HepG2 (cell line): Measurements from ENCODE around the gene SH3BP2. TPM values are rescaled to one million over a fixed set of nuclear protein-coding genes. Genes with fewer than 3 reads are reported as not detected.

Experiments used
- ATAC-seq: fragments of 200-7000 bp; cut with Tn5 transposase; 3 replicates; pipeline ENCODE4 v1.9.1; 2020; ENCODE audit warnings: mild to moderate bottlenecking, moderate library complexity
- BruUV-seq: library from RNA; stranded (reverse); fragments of 400-500 nt; replicated peaks from 2 replicates; lab custom pipeline; 2021; lab: Mats Ljungman, UMichigan
- CTCF ChIA-PET: fragments of 300-600 bp; formaldehyde crosslinking; extraction: SDS; loops from one replicate; lab custom pipeline; 2021; ENCODE audit warnings: low total read pairs, inconsistent platforms, low intra/inter-chr PET ratio; lab: Yijun Ruan, JAX
- POLR2A ChIA-PET: fragments of 350-600 bp; sonication (Branson Sonifier 250); formaldehyde crosslinking; loops from one replicate; lab custom pipeline; 2020; ENCODE audit warnings: antibody characterized with exemption, inconsistent platforms; lab: Yijun Ruan, JAX
- DNase-seq: peaks from one replicate; pipeline ENCODE4 v3.0.0-alpha.2; 2015; ENCODE audit warnings: low spot score
- FAIRE-seq: peaks from 3 replicates; lab custom pipeline; 2011; peaks lifted over from hg19 to GRCh38; lab: Jason Lieb, UNC
- H2AFZ ChIP-seq: one replicate; pipeline ENCODE4 v1.6.1; 2011; ENCODE audit warnings: low read length, inconsistent platforms
- H3K27ac ChIP-seq: fragments of 300-600 bp; 3 replicates; pipeline ENCODE4 v1.8.0; 2011; ENCODE audit warnings: mixed run types, mild to moderate bottlenecking, mixed read lengths, low read length, inconsistent platforms; ENCODE audit not compliant: insufficient read depth; ENCODE audit errors: extremely low read length
- H3K27me3 ChIP-seq, 2 experiments: fragments of 200-600 bp in 1 of 2; 2 replicates in 1 of 2; 3 replicates in 1 of 2; pipeline versions ENCODE4 v1.6.0 to v1.8.0; 2011; ENCODE audit warnings: low read length in 2 of 2, mild to moderate bottlenecking in 2 of 2, moderate library complexity in 2 of 2, inconsistent platforms in 1 of 2; ENCODE audit not compliant: insufficient read depth in 2 of 2, control insufficient read depth in 1 of 2
- H3K36me3 ChIP-seq, 2 experiments: fragments of 200-600 bp in 1 of 2; replicated peaks in 1 of 2; 2 replicates in 1 of 2; 3 replicates in 1 of 2; pipeline versions ENCODE4 v1.5.1 to v1.8.0; 2011; ENCODE audit warnings: low read length in 2 of 2, inconsistent platforms in 1 of 2; ENCODE audit not compliant: insufficient read depth in 2 of 2, control insufficient read depth in 1 of 2
- H3K4me1 ChIP-seq: 2 replicates; pipeline ENCODE4 v1.5.1; 2012; ENCODE audit warnings: low read length, inconsistent platforms; ENCODE audit not compliant: insufficient read depth
- H3K4me2 ChIP-seq: 2 replicates; pipeline ENCODE4 v1.6.0; 2011; ENCODE audit warnings: low read depth, low read length, inconsistent platforms
- H3K4me3 ChIP-seq, 3 experiments: fragments of 200-600 bp in 1 of 3; sonication (generic), shearing (Covaris generic) in 1 of 3; replicated peaks in 1 of 3; 2 replicates each; pipeline ENCODE4 v1.5.1; 2011 to 2016; ENCODE audit warnings: low read length in 3 of 3, inconsistent platforms in 2 of 3, low read depth in 2 of 3, mild to moderate bottlenecking in 2 of 3, control low read depth in 1 of 3, mixed read lengths in 1 of 3; ENCODE audit not compliant: insufficient read depth in 1 of 3
- H3K79me2 ChIP-seq: one replicate; pipeline ENCODE4 v1.6.1; 2011; ENCODE audit warnings: low read length, inconsistent platforms; ENCODE audit not compliant: insufficient read depth
- H3K9ac ChIP-seq: 2 replicates; pipeline ENCODE4 v1.6.0; 2011; ENCODE audit warnings: mild to moderate bottlenecking, low read depth, low read length, inconsistent platforms; ENCODE audit not compliant: insufficient read depth
- H3K9me3 ChIP-seq: 2 replicates; pipeline ENCODE4 v1.5.1; 2012; ENCODE audit warnings: mild to moderate bottlenecking, low read length
- H4K20me1 ChIP-seq: 2 replicates; pipeline ENCODE4 v1.6.0; 2011; ENCODE audit warnings: inconsistent platforms, mild to moderate bottlenecking, low read length, moderate library complexity; ENCODE audit not compliant: insufficient read depth
- DR1 ChIP-seq: sonication (generic); formaldehyde crosslinking; IDR thresholded peaks from 2 replicates; pipeline ENCODE4 v1.8.0; 2021; ENCODE audit warnings: mild to moderate bottlenecking, missing genetic modification reagents, inconsistent platforms
- GTF3A ChIP-seq: sonication (generic); formaldehyde crosslinking; conservative IDR thresholded peaks from 2 replicates; pipeline ENCODE4 v1.4.0; 2020; ENCODE audit warnings: mild to moderate bottlenecking, missing genetic modification reagents
- KLF9 ChIP-seq: IDR thresholded peaks from 2 replicates; pipeline ENCODE4 v1.6.1; 2016; ENCODE audit warnings: low read depth
- LCORL ChIP-seq, 2 experiments: fragments of 450-650 bp in 1 of 2; sonication (generic) in 1 of 2; formaldehyde crosslinking in 1 of 2; IDR thresholded peaks; 2 replicates each; pipeline versions ENCODE4 v1.5.0 to v1.6.1; 2017 to 2020; ENCODE audit warnings: antibody characterized with exemption in 1 of 2, missing genetic modification reagents in 1 of 2
- RBM22 ChIP-seq: fragments of 200-400 bp; formaldehyde crosslinking; optimal IDR thresholded peaks from 2 replicates; pipeline ENCODE3; 2017; ENCODE audit warnings: mild to moderate bottlenecking, low read length, moderate library complexity
- ZKSCAN8 ChIP-seq: IDR thresholded peaks from 2 replicates; pipeline ENCODE4 v1.6.1; 2016; ENCODE audit warnings: borderline replicate concordance, missing genetic modification reagents, missing compliant biosample characterization
- ZNF776 ChIP-seq: sonication (generic); formaldehyde crosslinking; IDR thresholded peaks from 2 replicates; pipeline ENCODE4 v1.4.0; 2020; ENCODE audit warnings: mild to moderate bottlenecking, missing genetic modification reagents
- ZNF816 ChIP-seq: sonication (generic); formaldehyde crosslinking; IDR thresholded peaks from 2 replicates; pipeline ENCODE4 v1.8.0; 2022; ENCODE audit warnings: missing genetic modification reagents, mild to moderate bottlenecking, borderline replicate concordance
- WGBS: methylation state at CpG from one replicate; pipeline ENCODE4 v1.1.6; 2017; ENCODE audit warnings: low lambda C conversion rate; 5-methylcytosine and 5-hydroxymethylcytosine counted together
- in situ Hi-C: cut with HindIII; loops from 2 replicates; pipeline ENCODE4 v1.10.0; 2017; ENCODE audit warnings: low pct_unique_long_range_greater_than_20kb; ENCODE audit not compliant: extremely low pct_ligation_motif_present
- intact Hi-C: fragments of 100-400 bp; cut with micrococcal nuclease; formaldehyde crosslinking; loops from one replicate; pipeline ENCODE4 v1.10.0; 2022; ENCODE audit not compliant: unreplicated experiment
- polyA plus RNA-seq, 8 experiments: library from polyadenylated mRNA; depleted of rRNA in 3 of 8; stranded (reverse) in 7 of 8; unstranded in 1 of 8; fragments of >200 nt; fragmentation: Illumina TruSeq in 4 of 8; extraction: Trizol in 4 of 8; gene quantifications; 2 replicates each; pipeline versions ENCODE4 v1.2.1 to v1.2.3, GENCODE V29; 2011 to 2016; ENCODE audit warnings: low read depth in 4 of 8, missing spikeins in 1 of 8, mixed read lengths in 1 of 8; ENCODE audit not compliant: insufficient read depth in 1 of 8
- total RNA-seq, 5 experiments: library from RNA; depleted of rRNA; stranded (reverse); fragments of >200 nt; fragmentation: Illumina TruSeq; extraction: Trizol; gene quantifications; 2 replicates each; pipeline ENCODE4 v1.2.3, GENCODE V29; 2016; ENCODE audit warnings: low read depth in 1 of 5
- TF ChIP-seq, protein P1 (sequence below): IDR thresholded peaks from 2 replicates; pipeline ENCODE4 v1.6.1; 2016; ENCODE audit warnings: low read depth, borderline replicate concordance
- TF ChIP-seq, protein P2 (sequence below): sonication (generic); formaldehyde crosslinking; conservative IDR thresholded peaks from 2 replicates; pipeline ENCODE4 v1.8.1; 2023; ENCODE audit warnings: missing genetic modification reagents
- TF ChIP-seq, protein P3 (sequence below): sonication (generic); formaldehyde crosslinking; IDR thresholded peaks from 2 replicates; pipeline ENCODE4 v1.5.0; 2020; ENCODE audit warnings: mild to moderate bottlenecking, missing genetic modification reagents, borderline replicate concordance
- TF ChIP-seq, protein P4 (sequence below): sonication (generic); formaldehyde crosslinking; IDR thresholded peaks from 2 replicates; pipeline ENCODE4 v1.4.0; 2020; ENCODE audit warnings: missing genetic modification reagents, mild to moderate bottlenecking, borderline replicate concordance

Gene SH3BP2
- total and polyA plus RNA-seq, 2 of the 13 experiments (the other 11 are each of a cell fraction or from before 2014, with no cell fraction given), result 16.9 to 34.5 TPM

DNA sequence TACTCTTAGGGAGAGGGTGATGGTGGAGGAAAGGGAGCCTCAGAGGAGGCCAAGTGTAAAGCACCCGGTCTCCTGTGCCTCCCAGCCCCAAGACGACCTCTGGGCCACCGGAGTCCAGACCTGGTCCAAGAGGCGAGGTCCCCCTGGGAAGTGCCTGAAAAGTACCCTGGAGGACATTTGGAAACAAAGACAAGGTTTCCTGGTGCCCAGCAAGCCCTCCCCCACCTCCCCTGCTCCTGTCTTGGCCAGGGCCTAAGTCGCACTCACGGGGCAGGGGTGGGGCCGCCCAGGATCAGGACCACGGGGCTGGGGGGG lies 532 bp upstream of the SH3BP2 start (continued):
- TF ChIP-seq, protein P1, sequence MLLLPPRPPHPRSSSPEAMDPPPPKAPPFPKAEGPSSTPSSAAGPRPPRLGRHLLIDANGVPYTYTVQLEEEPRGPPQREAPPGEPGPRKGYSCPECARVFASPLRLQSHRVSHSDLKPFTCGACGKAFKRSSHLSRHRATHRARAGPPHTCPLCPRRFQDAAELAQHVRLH (CRISPR knock-in tag), result 0 out of 2 replicates have a peak, but pooled peaks have one; percentile 4
- TF ChIP-seq, protein P2, sequence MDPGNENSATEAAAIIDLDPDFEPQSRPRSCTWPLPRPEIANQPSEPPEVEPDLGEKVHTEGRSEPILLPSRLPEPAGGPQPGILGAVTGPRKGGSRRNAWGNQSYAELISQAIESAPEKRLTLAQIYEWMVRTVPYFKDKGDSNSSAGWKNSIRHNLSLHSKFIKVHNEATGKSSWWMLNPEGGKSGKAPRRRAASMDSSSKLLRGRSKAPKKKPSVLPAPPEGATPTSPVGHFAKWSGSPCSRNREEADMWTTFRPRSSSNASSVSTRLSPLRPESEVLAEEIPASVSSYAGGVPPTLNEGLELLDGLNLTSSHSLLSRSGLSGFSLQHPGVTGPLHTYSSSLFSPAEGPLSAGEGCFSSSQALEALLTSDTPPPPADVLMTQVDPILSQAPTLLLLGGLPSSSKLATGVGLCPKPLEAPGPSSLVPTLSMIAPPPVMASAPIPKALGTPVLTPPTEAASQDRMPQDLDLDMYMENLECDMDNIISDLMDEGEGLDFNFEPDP (CRISPR knock-in tag), result peak; percentile 83; the same call in 1 of the 2 replicates
- TF ChIP-seq ZNF816 (CRISPR knock-in tag) (no peak), KLF9 (CRISPR knock-in tag) (no peak)
- TF ChIP-seq, protein P3, sequence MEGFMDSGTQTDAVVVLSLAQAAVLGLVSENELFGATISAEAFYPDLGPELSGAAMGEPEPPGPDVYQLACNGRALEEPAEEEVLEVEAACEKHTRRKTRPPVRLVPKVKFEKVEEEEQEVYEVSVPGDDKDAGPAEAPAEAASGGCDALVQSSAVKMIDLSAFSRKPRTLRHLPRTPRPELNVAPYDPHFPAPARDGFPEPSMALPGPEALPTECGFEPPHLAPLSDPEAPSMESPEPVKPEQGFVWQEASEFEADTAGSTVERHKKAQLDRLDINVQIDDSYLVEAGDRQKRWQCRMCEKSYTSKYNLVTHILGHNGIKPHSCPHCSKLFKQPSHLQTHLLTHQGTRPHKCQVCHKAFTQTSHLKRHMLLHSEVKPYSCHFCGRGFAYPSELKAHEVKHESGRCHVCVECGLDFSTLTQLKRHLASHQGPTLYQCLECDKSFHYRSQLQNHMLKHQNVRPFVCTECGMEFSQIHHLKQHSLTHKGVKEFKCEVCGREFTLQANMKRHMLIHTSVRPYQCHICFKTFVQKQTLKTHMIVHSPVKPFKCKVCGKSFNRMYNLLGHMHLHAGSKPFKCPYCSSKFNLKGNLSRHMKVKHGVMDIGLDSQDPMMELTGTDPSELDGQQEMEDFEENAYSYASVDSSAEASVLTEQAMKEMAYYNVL, result no peak

DNA sequence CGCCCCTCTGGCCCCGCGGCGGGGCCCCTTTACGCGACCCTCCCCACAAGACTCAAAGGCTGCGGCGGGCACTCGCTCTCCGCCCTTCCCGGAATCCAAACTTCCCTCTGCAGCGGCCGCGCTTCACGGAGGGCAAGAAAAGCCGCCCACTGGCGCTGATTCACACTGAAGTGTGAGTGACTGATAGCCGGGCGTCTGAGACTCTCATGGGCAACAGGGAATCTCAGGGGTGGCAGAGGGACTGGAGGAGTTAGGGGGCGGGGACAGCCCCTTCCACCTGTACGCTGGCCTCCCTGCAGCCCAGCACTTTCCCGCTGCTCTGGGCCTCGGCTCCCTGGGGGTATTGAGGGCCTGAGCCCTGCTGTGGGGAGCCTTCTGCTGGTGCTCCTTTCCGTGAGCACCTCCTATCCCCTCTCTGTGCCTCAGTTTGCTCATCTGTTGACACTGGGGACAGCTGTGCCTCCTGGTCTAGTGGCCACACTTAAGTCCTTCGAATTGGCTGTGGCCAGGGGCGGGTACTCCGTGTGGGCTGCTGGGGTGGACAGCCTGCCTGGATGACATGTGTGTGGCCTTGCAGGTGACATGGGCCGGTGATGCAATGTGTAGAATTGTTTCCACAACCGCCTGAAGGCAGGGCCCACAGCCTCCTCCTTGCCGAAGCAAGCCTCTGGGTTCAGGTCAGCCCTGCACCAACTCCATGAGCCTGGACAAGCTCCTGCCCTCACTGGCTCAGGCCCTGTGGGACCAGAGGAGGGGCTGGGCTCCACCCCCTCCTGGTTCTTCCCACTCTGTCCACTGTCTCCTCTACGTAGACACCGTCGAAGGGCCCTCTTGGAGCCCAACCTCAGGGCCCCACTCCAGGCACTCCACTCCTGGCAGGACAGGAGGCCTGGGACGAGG lies 951 bp downstream of the SH3BP2 start:
- Histone ChIP-seq H3K4me2 (peak overlapping the region; percentile 85), H2AFZ (no peak overlapping the region), H4K20me1 (no peaks in the 10 kb centered on the region), H3K9me3 (no peaks in the 10 kb centered on the region), H3K36me3 (peaks cover 1 to 11% of the 10 kb centered on the region in 2 experiments; a peak in 2 of 5 replicates), H3K27ac (peak overlapping the region; percentile 59), H3K9ac (peak overlapping the region; percentile 68), H3K4me1 (peaks cover 93% of the 10 kb centered on the region), H3K27me3 (no peaks in the 10 kb centered on the region), H3K4me3 (peak overlapping the region; percentile 66 to 75 (median 75)), H3K79me2 (peaks cover 37% of the 10 kb centered on the region)
- ChIA-PET CTCF (no interaction called here), POLR2A (interaction anchor here (0.5 to 5.7 kb wide), 10 partner anchors 8 to 67 kb away, joined by 3 to 60 read pairs (median 3); no protein-coding TSS in a partner anchor)
- peak; percentile 69 for DNase-seq
- ATAC-seq, result peak; percentile 29
- WGBS, result 8% methylated on average over 13 of the region's 34 CpGs
- BruUV-seq, result no TSS peak
- peak; percentile 37 for FAIRE-seq
- in situ Hi-C loops (loop anchor here (5.0 kb wide), 1 partner anchor 37 kb away; the partner anchor contains the start of gene TNIP2), intact Hi-C loops (loop anchor here (5.0 kb wide), 1 partner anchor 48 kb away; the partner anchor contains the start of gene ADD1)
- TF ChIP-seq ZNF776 (CRISPR knock-in tag), result 0 out of 2 replicates have a peak, but pooled peaks have one; percentile 25
- TF ChIP-seq ZKSCAN8, result no peak
- no peak for TF ChIP-seq RBM22
- TF ChIP-seq GTF3A (CRISPR knock-in tag), result no peak
- no peak for TF ChIP-seq LCORL (IDR thresholded peaks at IDR 0.05)
- peak; percentile 76 for TF ChIP-seq LCORL (CRISPR knock-in tag; IDR thresholded peaks at IDR 0.05)
- no peak for TF ChIP-seq DR1 (CRISPR knock-in tag)
- TF ChIP-seq, protein P4, sequence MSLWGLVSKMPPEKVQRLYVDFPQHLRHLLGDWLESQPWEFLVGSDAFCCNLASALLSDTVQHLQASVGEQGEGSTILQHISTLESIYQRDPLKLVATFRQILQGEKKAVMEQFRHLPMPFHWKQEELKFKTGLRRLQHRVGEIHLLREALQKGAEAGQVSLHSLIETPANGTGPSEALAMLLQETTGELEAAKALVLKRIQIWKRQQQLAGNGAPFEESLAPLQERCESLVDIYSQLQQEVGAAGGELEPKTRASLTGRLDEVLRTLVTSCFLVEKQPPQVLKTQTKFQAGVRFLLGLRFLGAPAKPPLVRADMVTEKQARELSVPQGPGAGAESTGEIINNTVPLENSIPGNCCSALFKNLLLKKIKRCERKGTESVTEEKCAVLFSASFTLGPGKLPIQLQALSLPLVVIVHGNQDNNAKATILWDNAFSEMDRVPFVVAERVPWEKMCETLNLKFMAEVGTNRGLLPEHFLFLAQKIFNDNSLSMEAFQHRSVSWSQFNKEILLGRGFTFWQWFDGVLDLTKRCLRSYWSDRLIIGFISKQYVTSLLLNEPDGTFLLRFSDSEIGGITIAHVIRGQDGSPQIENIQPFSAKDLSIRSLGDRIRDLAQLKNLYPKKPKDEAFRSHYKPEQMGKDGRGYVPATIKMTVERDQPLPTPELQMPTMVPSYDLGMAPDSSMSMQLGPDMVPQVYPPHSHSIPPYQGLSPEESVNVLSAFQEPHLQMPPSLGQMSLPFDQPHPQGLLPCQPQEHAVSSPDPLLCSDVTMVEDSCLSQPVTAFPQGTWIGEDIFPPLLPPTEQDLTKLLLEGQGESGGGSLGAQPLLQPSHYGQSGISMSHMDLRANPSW (CRISPR knock-in tag), result 0 out of 2 replicates have a peak, but pooled peaks have one; percentile 30
